ENCODE measurements around the gene SKAP1.

GRCh38 chr17:48462946-48463345, 32.9 kb upstream of the SKAP1 start:
- TF ChIP-seq CTCF (IDR thresholded peaks at IDR 0.05; ENCODE audit: low read length) (no peak), EZH2phosphoT487 (IDR thresholded peaks at IDR 0.05; ENCODE audit: low read length) (no peak), EZH2 (optimal IDR thresholded peaks at IDR 0.05; ENCODE audit: low read depth, low read length) (no peak)
